GM12864 (cell line): ENCODE results near the gene SLBP.

ENCODE experiments used
- DNase-seq: peaks from one replicate; pipeline ENCODE4 v3.0.0-alpha.2; 2011; ENCODE audit warnings: low read depth
- H3K4me3 ChIP-seq: 2 replicates; pipeline ENCODE4 v1.5.1; 2011; ENCODE audit warnings: mild to moderate bottlenecking, low read depth, low read length, control low read depth
- TF ChIP-seq, protein P1 (sequence below): IDR thresholded peaks from 2 replicates; pipeline ENCODE4 v1.5.1; 2011; ENCODE audit warnings: low read depth, mild to moderate bottlenecking, moderate library complexity, low read length, control low read depth, inconsistent platforms; ENCODE audit errors: missing control alignments

Gene SLBP

DNA sequence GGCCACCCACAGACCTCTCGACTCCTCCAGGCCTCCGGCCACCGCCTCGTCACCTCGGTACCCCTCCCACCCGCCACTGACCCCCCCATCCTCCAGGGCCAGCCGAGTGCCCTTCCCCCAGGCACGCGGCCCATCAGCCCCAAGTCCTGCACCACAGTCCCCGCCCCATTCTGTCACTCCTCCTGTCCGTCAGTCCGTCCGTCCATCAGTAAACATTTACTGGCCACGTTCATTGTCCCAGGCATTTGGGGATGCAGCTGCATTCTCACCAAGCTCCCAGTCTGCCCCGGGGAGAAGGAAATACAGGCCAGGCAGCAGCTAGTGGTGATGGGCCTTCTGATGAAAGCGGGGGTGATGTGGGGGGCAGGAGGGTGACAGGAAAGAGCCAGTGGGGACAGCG, 45.7 kb upstream of the SLBP start:
- TF ChIP-seq, protein P1, sequence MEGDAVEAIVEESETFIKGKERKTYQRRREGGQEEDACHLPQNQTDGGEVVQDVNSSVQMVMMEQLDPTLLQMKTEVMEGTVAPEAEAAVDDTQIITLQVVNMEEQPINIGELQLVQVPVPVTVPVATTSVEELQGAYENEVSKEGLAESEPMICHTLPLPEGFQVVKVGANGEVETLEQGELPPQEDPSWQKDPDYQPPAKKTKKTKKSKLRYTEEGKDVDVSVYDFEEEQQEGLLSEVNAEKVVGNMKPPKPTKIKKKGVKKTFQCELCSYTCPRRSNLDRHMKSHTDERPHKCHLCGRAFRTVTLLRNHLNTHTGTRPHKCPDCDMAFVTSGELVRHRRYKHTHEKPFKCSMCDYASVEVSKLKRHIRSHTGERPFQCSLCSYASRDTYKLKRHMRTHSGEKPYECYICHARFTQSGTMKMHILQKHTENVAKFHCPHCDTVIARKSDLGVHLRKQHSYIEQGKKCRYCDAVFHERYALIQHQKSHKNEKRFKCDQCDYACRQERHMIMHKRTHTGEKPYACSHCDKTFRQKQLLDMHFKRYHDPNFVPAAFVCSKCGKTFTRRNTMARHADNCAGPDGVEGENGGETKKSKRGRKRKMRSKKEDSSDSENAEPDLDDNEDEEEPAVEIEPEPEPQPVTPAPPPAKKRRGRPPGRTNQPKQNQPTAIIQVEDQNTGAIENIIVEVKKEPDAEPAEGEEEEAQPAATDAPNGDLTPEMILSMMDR, result no peak
- no peak overlapping the region for H3K4me3 ChIP-seq

DNA sequence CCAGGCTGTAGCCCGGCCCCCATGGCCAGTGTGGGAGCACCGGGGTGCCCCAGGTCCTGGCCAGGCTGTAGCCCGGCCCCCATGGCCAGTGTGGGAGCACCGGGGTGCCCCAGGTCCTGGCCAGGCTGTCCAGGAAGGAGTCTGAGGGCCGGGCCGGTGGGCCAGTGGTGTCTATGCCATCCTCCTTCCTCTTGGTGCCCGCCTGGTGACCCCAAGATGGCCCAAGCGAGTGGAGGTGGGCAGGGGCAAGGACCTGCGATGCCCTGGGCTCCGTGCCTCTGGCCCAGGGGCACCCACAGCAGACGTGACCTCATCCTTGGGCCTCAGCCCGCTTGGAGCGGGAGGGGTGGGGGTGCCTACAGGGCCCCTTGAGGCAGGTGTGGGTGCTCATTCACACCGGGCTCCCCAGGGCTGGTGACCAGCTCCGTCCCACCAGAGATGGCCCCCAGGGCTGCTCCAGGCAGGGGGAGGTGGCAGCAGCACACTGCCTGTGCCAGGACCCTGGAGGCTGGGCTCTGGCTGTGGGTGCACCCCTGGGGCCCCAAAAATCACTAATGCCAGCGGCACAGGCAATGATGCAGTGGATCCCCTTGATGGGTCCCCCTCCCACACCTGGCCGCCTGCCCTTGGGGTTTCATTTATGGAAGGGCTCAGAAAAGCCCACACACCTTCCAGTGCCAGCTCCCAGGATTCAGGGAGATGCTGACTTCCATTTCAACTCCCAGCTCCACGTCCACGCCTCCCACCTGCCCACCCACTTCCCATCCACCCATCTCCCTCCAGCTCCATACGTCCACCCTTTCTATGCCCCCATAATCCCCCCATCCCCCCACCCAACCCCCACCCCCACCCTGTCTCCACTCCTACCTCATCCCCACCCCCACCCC, 45.0 kb upstream of the SLBP start:
- TF ChIP-seq, protein P1, result no peak
- no peak overlapping the region for H3K4me3 ChIP-seq
- no peak for DNase-seq

More for the DNA sequence above, 45.7 kb upstream of the SLBP start:
- DNase-seq, result no peak

DNA sequence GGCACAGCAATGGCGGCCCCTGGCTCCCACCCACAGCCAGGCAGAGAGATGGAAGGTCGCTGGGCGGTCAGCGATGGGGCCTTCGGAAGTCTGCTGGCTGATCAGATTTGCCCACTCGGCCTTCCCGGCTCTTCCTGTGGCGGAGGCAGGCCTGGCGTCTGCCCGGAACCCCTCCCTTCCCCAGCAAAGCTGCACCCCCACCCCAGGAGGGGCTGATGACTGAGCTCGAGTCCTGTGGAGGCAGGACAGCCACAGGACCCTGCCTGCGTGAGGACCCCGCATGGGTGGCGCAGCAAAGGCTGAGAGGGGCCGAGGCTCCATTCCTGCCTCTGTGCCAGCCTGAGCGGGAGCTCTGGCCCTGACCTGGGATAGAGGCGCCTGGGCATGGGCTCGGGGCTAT, 44.0 kb upstream of the SLBP start:
- DNase-seq, result no peak
- TF ChIP-seq, protein P1, result no peak
- H3K4me3 ChIP-seq, result no peak overlapping the region

DNA sequence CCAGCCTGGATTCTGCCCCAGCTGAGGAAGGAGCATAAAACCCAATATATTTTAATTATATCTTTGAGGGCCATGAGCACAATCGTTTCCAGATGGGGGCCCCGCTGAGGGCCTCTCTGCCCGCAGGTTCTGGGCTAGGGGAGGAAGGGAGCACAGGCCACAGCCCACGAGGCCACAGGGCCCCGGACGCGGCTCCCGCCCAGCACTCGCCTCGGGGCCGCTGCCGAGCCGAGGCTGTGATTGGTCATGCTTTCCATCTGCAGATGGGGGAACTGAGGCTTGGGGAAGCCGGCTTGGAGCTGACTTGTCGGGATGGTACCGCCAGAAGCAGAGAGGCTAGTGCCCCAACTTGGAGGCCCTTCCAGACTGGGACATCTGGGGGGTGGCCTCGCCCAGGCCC, 43.2 kb upstream of the SLBP start:
- DNase-seq, result no peak
- TF ChIP-seq, protein P1, result no peak
- no peak overlapping the region for H3K4me3 ChIP-seq

DNA sequence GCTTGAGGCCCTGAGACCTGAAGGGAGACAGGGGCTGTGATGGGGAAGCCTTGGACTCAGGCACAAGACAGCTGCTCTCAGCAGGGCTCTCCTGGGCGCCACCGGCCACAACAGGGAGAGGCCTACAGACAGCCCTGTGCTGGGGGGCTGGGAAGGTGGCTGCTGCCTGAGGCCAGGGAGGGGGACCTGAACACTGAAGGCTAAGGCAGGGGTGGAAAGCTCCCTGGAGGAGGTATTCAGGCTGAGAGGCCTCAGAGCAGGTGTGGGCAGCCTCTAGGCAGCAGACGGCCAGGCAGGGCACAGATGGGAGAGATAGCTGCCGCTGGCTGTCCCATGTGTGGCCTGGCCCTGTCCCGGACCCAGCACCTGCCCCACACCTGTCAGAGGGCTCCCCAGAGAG, 42.2 kb upstream of the SLBP start:
- TF ChIP-seq, protein P1, result no peak
- DNase-seq, result no peak

DNA sequence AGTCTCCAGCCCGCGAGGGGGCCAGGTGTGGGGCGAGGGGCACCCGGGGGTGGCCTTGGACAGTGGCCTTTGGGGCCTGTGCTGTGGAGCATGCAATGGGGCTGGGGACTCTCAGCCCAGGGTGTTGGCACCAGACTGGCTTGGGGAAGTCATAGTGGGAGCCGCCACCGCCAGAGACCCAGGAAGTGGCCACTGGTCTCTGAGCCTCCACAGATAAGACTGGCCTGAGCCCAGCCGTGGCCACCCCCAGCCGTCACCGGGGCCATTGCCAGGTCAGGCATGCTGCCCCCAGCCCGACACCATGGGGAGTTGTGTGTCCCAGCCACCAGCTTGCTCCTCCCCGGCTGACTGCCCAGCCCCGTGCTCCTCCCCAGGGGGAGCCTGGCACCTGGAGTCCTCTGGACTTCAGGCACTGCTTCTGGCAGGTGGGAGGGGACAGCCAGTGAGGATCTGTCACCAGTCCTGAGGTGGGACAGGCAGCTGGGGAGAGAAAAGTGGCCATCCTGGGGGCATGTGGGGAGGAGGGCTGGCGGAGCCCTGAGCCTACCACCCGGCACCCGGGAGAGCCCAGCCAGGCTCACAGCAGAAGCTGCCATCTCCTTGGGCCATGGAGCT, 41.7 kb upstream of the SLBP start:
- TF ChIP-seq, protein P1, result no peak
- no peak overlapping the region for H3K4me3 ChIP-seq
- DNase-seq, result no peak

More for the DNA sequence above, 42.2 kb upstream of the SLBP start:
- H3K4me3 ChIP-seq, result no peak overlapping the region

DNA sequence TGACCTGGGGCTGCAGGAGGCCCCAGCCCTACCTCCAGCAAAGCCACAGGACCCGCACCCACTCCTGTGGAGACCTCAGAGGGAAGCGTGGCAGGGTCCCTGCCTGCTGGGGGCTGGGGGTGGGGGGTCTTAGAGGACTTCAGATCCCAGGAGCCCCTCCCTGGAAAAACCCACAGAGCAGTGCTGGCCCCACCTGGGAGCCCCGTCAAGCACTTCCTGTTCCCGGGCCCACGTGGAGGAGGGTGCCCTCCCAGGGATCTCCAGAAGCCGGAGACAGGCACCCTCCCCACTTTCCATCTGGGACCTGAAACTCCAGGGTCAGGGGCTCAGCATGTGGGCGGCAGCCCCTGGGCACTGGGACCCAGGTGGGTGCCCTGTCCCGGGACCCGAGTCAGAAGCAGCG, 41.2 kb upstream of the SLBP start:
- no peak overlapping the region for H3K4me3 ChIP-seq
- TF ChIP-seq, protein P1, result no peak
- no peak for DNase-seq
